Thyroid gland (tissue), 4 donors: ENCODE measurements around the gene MRPL32.
A peak's percentile ranks its signal among the peaks of the same experiment; 100 is the strongest.

ENCODE experiments used
- POLR2A ChIP-seq, 2 donors: fragments of 450-650 bp; IDR thresholded peaks; one replicate each; pipeline ENCODE4 v1.6.1; 2017; ENCODE audit warnings: antibody characterized with exemption in 2 of 2, mild to moderate bottlenecking in 2 of 2, moderate library complexity in 1 of 2
- TF ChIP-seq, protein P1 (sequence below), 6 experiments: fragments of 200-600 bp in 3 of 6; fragments of 450-650 bp in 3 of 6; sonication (generic) in 3 of 6; IDR thresholded peaks; one replicate each; pipeline ENCODE4 v1.5.1; 2016 to 2019; ENCODE audit warnings: antibody characterized with exemption in 6 of 6, mild to moderate bottlenecking in 2 of 6, inconsistent platforms in 1 of 6, moderate library complexity in 1 of 6

DNA sequence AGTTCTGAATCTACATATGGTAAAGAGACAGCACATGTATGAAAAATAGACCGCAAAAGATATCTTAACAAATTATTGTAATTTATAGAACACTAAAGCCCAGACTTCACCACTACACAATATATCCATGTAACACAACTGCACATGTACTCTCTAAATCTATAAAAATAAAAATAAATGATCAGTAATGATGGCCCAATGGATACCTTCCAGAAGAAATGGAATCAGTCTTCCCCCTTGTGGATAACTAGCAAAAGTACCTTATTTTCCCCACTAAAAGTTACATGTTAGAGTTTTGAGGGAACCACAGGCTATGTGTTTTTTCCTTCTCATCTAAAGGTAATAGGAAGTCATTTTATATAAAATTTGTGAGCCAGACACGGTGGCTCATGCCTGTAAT is 46.0 kb upstream of the MRPL32 start:
- TF ChIP-seq, protein P1, sequence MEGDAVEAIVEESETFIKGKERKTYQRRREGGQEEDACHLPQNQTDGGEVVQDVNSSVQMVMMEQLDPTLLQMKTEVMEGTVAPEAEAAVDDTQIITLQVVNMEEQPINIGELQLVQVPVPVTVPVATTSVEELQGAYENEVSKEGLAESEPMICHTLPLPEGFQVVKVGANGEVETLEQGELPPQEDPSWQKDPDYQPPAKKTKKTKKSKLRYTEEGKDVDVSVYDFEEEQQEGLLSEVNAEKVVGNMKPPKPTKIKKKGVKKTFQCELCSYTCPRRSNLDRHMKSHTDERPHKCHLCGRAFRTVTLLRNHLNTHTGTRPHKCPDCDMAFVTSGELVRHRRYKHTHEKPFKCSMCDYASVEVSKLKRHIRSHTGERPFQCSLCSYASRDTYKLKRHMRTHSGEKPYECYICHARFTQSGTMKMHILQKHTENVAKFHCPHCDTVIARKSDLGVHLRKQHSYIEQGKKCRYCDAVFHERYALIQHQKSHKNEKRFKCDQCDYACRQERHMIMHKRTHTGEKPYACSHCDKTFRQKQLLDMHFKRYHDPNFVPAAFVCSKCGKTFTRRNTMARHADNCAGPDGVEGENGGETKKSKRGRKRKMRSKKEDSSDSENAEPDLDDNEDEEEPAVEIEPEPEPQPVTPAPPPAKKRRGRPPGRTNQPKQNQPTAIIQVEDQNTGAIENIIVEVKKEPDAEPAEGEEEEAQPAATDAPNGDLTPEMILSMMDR (IDR thresholded peaks at IDR 0.05), result peak in 4 of 6 experiments; percentile 15 to 30 (median 26)
- no peak for TF ChIP-seq POLR2A (IDR thresholded peaks at IDR 0.05)
